GM18505 (cell line): ENCODE data around the gene UXS1.

Experiments
- ATAC-seq: cut with Tn5 transposase; IDR thresholded peaks from one replicate; pipeline ENCODE4 v1.9.1; 2021; ENCODE audit not compliant: unreplicated experiment
- POLR2A ChIP-seq: IDR thresholded peaks from 4 replicates; pipeline ENCODE4 v1.6.1; 2011; ENCODE audit warnings: borderline replicate concordance; ENCODE audit not compliant: insufficient read depth, insufficient read length; ENCODE audit errors: extremely low read depth

The UXS1 gene

DNA sequence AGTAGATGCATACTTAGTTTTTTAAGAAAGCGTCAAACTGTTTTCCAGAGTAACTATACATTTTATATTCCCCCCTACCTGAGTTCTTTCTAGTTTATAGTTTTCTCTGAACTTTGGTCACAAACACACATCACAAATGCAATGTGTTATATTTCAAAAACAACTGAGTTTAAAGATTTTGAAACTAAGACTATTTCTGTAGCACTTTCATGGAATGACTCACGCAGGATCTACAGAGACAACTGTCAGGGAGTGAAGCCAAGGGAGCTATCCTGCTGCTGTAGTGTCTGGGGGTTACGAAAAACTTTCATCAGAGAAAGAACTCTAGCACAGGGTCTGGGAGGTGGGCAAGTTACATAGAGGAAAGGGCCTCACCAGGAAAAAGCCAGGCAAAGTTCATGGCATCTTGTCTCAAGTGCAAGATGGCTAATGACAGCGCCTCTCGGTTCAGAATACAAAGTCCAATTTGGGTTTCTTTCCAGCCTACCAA, 66.8 kb downstream of the UXS1 start:
- ATAC-seq: no peak
- TF ChIP-seq POLR2A: no peak

DNA sequence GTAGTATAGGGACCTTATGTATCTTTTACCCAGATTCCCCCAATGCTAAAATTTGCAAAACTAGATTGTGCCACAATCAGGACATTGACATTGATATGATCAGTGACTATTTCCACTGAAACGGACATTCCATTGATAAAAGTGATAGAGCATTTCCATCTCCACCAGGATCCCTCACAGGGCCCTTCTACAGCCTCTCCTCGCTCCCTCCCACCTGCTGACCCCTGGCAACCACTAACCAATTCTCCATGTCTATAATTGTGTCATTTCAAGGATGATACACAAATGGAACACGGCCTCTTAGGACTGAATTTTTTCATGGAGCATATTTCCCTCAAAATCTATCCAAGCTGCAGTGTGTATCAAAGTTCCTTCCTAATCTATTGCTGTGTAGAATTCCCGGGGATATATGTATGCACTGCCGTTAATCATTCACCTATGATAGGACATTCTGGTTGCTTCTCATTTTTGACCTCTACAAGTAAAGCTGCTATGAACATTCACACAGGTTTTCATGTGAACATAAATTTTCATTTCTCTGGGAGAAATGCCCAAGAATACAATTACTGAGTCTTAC, 67.3 kb downstream of the UXS1 start:
- no peak for TF ChIP-seq POLR2A
- no peak for ATAC-seq

DNA sequence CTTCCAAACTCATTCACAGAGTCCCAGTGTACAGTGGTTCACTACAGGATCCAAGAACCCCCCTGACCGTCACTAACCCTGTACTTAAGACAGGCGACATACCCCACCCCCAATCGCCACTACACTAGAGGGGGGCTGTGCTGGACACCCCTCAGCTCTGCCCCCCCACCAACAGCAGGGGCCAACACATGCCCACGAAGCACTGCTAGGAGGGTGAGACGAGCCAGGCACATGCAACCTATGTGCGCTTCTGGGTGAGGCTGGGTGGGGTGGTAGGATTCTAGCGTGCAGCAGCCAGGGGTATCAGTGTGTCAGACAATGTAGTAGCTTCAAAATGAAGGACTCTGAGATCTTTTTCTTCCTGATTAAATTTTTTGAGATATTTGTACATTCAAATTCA, 67.8 kb downstream of the UXS1 start:
- TF ChIP-seq POLR2A: no peak
- no peak for ATAC-seq

DNA sequence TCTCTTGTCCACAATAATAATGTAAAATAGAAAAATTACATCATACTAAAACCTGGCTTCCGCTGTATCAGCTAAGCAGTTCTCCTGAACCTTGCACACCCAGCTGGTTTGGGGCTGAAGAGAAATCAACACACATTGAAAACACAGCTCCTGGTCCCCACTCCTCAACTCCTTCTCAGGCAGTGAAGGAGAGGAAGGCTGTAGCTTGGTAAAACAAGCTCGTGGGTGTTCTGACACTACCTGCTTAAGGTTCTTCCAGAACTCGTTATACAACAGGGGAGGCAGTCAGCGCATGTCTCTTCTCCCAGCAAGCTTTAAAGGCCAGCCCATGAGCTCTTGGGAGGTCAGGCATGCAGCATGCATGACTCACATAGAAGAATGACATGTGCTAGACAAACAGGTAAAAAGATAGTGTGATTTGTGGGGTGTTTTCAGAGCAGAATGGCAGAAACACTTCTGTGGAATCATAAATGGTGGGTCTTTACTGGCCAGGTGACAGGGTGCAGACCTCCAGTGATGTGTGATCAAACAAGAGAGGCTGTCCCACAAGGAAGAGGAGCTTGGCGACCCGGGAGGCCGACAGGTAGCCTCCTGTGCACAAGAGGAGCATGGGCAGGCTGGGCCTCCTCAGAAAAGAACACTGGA, 69.1 kb downstream of the UXS1 start:
- no peak for TF ChIP-seq POLR2A
- no peak for ATAC-seq

DNA sequence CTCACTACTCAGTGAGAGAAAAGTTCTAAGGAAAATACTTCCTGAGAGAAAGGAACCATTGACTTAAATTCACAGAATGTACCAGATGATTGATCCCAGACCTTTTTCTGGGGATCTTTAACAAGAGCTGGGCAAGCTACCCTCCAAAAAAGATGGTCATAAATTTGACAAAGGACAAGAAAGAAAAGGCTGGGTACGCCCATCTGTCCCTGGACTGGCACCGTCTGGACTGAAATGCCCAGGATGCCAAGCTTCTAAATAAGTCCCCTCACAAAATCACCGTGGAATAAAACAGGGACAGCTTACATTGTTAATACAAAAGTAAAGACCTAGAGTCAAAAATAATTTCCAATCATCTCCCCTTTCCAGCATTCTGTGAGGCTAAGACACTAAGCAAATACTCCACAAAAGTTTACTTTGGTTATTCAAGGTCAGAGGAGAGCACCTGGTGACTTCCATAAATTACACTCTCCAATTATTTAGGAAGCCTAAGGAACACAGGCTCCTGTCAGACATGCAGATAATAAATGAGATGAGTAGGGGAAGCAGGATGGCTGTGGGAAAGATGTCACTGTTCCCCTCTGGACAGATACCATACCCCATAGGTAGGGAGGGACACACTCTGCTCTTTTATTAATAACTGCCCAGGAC, 69.9 kb downstream of the UXS1 start:
- ATAC-seq: no peak
- TF ChIP-seq POLR2A: no peak

DNA sequence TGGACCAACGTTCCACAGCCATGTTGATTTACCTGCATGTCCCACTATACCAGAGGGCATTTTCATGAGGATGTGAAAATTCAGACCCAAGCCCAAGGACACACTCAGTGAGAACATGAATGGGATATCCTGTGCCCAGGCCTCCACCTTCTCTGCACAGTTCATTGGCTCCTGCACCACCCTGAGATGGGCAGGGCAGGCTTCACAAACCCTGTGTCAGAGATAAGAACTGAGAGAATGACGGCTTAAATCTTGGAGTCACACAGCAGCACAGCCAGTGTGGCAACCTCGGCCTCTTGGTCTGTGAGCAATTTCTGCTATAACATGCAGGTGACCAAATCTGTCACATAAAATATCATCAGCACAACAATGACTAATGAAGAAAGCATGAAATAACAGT, 71.9 kb downstream of the UXS1 start:
- no peak for ATAC-seq
- no peak for TF ChIP-seq POLR2A

DNA sequence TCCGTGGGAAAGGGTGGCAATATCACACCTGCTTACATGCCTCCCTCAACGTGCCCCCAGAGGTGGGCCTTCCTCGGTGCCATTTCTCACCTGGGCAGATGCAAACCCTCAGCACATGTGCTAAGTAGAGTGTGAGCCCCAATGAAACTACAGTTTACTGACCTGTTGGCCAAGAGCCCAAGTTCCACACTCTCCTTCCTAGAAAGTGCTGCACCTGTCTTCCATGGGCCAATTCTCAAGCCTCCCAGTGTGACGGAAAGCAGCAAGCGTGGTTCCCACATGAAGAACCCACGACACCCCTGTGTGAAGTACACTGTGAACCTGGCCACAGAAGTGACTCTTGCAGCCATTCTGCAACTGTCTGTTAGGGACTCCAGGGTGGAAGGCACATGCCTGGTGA, 73.7 kb downstream of the UXS1 start:
- ATAC-seq: no peak
- no peak for TF ChIP-seq POLR2A

DNA sequence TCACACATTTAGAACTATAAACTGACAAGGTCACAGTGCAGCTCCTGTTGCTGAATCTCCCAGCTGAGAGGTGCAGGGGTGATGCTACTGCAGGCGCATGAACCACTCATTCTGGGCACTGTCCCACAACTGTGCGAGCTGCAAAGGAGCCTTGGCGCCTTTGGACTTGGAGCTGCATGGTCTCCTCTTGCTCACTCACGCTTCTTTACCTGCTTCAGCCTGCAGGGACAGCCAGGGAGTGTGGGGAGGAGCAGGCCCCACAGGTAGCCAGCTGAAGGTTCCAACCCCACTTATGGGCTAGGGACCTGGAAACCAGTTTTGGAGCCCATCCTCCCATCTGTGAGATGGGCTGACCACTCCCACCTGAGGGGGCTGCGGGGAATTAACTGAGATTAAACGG, 75.0 kb downstream of the UXS1 start:
- ATAC-seq: no peak
- no peak for TF ChIP-seq POLR2A

DNA sequence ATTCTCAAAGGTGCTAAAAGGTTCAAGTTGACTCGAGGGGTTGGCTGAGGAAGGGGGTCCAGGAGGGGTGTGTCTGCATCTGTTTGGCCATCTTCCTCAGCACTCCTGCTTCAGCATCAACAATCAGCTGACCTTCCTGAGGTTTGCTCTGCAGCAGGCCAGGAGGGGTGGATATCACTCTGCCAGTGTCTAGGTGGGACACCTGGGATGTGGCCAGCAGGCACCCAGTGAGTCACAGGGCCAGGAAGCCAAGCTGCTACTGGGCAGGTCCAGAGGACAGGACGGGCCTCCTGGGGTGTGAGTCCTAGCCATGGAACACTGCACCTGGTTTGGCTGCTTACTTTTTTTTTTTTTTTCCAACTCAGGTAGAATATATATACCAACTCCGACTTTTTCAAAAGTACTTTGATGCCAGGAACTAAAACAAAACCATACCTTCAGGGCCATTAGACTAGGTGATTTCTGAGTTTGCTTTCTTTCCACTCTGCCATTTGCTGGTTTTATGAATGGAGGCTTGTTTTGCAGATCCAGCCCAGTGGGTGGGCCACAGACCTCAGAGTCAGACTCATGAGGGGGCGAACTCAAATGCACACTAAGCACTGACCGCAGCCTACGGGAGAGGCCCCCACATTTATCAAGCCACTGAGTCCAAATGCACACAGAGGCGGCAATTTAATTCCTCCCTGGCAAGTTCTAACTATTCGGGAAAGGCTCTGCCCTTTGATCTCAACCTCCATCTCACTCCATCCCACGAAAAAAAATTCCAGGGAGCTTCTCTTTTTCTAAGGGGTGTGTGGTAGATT, 76.0 kb downstream of the UXS1 start:
- no peak for TF ChIP-seq POLR2A
- ATAC-seq: no peak

DNA sequence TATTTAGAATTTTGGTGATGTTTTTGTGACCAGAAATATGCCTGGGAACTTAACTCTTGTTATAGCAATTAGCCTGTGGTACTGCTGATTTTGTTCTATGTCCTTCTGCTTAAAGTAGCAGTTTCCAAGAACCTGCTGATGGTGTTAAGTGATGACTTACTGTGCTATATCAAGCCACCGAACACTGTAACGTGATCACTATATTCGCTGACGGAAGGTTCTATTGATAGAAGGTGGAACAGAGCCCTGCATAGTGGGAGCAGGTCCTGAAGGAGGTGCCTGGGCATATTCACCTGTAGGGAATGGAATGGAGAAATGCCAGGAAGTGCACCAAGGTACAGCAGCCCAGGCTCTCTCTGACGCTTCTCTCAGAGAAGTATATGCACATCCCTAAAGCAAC, 76.8 kb downstream of the UXS1 start:
- no peak for TF ChIP-seq POLR2A
- ATAC-seq: no peak

DNA sequence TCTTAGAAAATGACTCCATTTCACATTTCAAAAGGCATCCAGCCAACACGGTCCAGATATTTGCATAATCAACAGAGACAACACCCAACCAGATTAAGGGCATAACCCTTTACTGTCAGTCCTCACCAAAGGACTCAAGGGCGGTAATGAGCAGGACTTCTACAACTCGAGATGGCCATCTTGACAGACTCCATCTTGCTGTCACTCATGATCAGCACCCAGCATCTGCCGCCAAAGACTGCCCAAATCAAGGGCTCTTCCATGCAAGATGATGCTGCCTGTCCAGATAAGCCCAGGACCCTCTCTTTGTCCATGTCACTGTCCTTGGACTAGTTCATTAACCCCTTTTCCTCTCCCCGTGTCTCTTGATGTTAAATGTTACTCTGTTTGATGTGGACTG, 77.9 kb downstream of the UXS1 start:
- ATAC-seq: no peak
- TF ChIP-seq POLR2A: no peak

DNA sequence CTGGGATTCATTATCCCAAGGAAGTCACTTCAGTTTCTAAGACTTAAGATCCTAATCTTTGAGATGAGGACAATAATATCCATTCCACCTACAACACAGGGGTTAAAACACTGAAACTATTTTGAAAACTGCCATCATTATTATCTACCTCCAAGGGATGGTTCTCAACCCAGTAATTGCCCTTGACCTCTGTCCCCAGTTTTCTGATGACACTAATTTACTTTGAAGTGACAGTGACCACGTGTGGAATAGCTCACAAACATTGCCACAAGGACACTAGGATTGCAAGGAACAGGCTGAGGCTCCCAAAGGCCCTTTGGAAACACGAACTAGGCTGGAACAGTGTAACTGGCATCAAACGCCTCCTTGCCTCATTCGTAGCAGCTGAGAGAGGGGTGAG, 78.4 kb downstream of the UXS1 start:
- TF ChIP-seq POLR2A: no peak
- ATAC-seq: no peak

DNA sequence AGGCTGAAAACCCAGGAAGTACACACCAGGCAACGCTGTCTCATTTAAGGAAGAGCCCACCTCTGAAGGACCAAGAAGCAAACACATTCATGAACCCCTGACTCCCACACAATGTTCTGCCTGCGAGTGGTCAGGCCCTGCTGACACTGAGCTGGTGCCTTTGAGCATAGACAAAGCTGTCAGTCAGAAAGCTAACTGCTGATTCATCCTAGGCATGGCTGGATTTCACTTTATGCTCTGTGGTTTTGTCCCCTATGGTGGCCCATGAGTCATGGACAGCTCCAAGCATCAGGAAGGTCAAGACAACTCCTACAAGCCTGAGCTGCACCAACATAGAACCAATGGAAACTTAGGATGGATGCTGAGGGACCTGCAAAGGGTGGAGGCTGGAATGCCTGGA, 78.9 kb downstream of the UXS1 start:
- no peak for TF ChIP-seq POLR2A
- ATAC-seq: no peak
